GM19043 (cell line): ENCODE results near the gene BSN.
"Not testable (repeated sequence)": the region's sequence is repeated elsewhere in the genome, so short reads cannot be mapped to it uniquely, and the experiment has no call there.

Experiments used
- ATAC-seq: cut with Tn5 transposase; IDR thresholded peaks from one replicate; pipeline ENCODE4 v1.9.1; 2021; ENCODE audit warnings: low read depth; ENCODE audit not compliant: unreplicated experiment

Gene BSN

GRCh38 chr3:49687424-49687795 lies 133.1 kb downstream of the BSN start:
- not testable (repeated sequence) for ATAC-seq

GRCh38 chr3:49688338-49689045 lies 134.2 kb downstream of the BSN start:
- not testable (repeated sequence) for ATAC-seq

DNA sequence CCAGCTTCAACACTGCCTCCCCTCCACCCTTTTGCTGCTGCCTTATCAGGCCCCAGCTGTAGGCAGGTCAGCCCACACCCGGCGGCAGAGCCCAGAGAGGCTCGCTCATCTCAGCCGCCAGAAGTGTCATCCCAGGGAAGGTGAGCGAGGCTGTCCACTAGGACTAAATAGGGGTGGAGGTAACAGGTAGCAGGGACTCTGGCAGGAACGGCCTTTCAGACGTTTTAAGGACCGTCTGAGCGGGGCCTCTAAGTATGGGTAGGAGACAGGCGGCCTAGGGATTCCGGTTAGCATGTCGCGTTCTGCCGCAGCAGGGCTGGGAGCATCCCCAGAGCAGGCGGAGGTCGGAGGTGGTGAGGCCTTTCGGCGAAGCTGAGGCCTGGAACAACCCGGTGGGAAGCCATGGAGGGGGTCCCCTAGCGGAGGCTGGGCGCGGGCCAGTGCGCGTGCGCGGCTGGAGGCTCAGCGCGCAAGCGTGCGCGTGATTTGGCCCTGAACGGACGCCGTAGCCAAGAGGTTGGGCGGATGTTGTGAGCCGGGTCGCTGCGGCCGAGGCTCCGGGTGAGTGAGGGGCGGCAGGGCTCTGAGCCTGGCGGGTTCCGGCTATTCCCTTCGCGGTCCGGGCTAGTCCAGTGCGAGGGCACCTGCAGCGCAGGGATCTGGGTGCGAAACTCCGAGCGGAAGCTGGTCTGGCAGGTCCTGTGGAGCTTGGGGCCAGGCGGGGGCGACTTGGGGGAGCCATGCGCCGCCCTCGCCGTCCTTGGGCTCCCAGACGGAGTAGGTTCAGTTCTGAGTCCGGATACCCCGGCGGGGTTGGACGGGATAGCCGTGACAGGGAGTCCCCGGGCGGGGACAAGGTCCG lies 135.0 kb downstream of the BSN start, which contains the start of the genes MST1 and RNF123:
Gene MST1, minus strand, starts transcription at position 429 of the 862 bp plus-strand sequence. CDS start 783 bp downstream, outside the sequence.
Gene RNF123, plus strand, starts transcription at position 512 of the 862 bp plus-strand sequence. CDS start 1,609 bp downstream, outside the sequence.
- no peak for ATAC-seq

GRCh38 chr3:49689908-49690624 lies 135.8 kb downstream of the BSN start:
- ATAC-seq: not testable (repeated sequence)

GRCh38 chr3:49690856-49691255 lies 136.6 kb downstream of the BSN start:
- not testable (repeated sequence) for ATAC-seq

DNA sequence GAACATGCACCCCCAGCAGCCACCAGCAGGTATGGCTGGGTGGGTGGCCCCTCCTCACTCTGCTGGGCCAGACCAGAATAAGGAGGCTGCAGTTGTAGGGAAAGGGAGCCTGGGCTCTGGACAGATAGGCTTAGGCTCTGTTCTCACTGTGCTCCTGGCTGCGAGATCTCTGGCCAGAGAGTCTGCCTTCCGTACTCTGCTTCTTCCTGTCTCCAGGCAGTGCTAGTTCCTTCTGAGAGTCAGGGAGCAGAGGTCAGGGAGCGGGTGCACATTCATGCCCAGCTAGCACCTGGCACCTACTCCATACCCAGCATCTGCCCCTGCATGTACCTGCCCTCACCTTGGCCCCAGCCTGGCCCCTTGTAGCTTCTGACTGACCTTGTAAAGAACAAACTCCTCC lies 137.2 kb downstream of the BSN start:
- not testable (repeated sequence) for ATAC-seq

GRCh38 chr3:49694409-49695070 lies 140.3 kb downstream of the BSN start:
- not testable (repeated sequence) for ATAC-seq

DNA sequence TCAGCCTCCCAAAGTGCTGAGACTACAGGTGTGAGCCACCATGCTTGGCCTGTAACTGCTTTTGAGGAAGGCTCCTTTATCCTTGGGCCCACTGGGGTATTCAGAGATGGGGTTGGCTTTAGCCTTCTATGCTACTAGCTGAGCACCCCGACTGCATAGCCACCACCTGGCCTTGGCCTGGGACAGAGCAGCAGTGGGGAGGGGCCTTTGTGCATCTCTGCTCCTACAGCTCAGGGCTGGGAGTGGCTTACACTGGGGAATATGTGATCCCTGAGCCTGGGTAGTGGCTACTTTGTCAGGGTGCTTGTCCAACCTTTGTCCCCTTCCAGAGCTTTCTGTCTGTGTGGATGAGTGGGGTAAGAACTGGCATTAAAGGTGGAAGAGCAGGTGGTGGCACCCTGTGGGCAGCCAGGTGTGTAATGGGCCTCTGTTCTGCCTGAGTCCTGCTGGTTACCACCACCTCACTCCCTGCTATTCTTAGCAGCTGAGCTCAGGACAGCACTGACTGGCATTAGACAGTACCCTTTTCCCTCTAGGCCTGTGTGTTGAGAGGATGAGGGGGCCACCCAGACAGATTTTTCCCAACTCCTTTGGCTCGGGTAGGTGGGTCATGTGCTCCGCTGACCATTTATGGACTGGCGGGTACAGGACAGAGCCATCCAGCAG lies 141.2 kb downstream of the BSN start:
- ATAC-seq: not testable (repeated sequence)

DNA sequence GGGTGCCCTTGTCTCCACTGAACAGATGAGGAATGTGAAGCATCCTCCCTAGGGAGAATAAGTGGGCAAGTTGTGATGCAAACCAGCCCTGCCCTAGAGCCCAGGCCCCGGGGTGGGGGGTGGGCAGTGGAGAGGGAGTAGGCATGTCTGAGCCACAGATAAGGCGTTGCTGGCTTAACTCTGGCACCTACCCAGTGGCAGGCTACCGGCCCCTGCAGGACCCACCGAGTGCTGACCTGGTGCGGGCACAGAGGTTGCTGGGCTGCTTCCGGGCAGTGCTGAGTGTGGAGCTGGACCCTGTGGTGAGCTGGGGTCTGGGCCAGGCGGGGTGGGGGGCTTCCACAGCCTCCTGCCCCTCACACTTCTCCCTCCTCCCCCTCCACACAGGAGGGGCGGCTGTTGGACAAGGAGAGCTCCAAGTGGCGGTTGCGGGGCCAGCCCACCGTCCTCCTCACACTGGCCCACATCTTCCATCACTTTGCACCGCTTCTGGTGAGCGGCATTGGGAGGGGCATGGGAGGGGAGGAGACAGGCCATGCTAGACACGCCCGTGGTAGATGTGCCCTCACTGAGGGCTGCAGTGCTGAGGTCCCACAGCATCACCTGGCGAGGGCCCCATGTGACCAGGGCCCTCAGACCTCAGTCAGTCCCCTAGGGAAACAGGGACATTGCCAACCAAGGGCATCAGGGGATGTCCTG lies 145.2 kb downstream of the BSN start:
- no peak for ATAC-seq

- ATAC-seq: no peak
Measured at GRCh38 chr3:49700014-49700413, 145.7 kb downstream of the BSN start.

- ATAC-seq: no peak
Measured at GRCh38 chr3:49700453-49701128, 146.3 kb downstream of the BSN start.

- no peak for ATAC-seq
Measured at GRCh38 chr3:49701388-49702077, 147.3 kb downstream of the BSN start.

GRCh38 chr3:49702672-49703071 lies 148.4 kb downstream of the BSN start:
- no peak for ATAC-seq

DNA sequence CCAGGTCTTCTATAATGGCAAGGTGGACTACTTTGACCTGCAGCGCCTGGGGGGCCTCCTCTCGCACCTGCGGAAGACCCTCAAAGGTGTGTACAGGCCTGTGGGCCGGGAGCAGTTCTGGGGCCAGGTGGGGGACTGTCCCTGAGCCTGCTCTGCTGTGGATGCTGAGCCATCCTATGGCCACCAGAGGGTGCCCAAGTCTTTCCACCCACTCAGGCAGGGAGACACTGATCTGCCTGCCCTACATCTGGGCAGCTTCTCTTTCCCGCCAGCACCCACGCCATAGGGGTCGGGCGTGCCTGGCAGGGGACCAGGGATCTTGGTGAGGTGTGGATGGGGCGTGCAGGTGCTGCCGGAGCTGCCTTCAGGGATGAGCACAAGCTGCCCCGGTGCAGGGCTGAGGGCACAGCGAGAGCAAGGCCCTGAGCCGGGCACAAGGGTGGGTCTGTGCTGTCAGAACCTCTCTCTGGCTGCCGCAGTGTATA lies 149.2 kb downstream of the BSN start:
- ATAC-seq: no peak

DNA sequence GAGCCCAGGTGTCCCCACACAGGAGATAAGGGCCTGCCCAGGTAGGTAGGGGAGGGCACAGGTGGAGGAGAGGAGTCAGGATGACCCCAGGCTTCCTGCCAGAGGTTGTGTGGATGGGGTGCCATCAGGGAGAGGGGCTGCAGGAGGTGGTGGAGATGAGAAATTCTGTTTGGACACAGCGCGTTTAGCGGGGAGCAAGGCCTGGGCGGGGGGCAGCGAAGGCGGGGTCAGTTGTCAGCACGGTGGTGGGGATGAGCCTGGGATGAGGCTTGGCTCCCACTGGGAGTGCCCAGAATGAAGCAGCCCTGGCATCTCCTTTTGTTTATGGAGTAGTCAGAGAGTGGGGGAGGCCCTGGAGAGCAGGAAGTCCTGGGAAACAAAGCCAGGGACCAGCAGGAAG lies 149.7 kb downstream of the BSN start:
- ATAC-seq: no peak

GRCh38 chr3:49704629-49705028 lies 150.4 kb downstream of the BSN start:
- no peak for ATAC-seq

GRCh38 chr3:49705390-49705960 lies 151.2 kb downstream of the BSN start:
- ATAC-seq: no peak
